NCI-H460 (cell line): Measurements from ENCODE around the gene FBLN2. TPM values are rescaled to one million over a fixed set of nuclear protein-coding genes. Genes with fewer than 3 reads are reported as not detected.
"Not testable (repeated sequence)": the region's sequence is repeated elsewhere in the genome, so short reads cannot be mapped to it uniquely, and the experiment has no call there.

Experiments
- DNase-seq: peaks from one replicate; pipeline ENCODE4 v3.0.0-alpha.2; 2016; ENCODE audit warnings: low read depth; ENCODE audit errors: extremely low read depth
- total RNA-seq: library from RNA; depleted of rRNA; stranded (reverse); fragments of >200 nt; shearing (Covaris generic); gene quantifications from 2 replicates; pipeline ENCODE4 v1.2.3, GENCODE V29; 2014

Gene FBLN2
- total RNA-seq, 1 experiment from 2014 or later: not detected

- no peak for DNase-seq
These were observed 3.8 kb upstream of the FBLN2 start for GRCh38 chr3:13544951-13545651.

- DNase-seq: no peak
These were observed 2.9 kb upstream of the FBLN2 start for GRCh38 chr3:13545952-13546454.

GRCh38 chr3:13546667-13547171, 2.2 kb upstream of the FBLN2 start:
- DNase-seq: no peak

- DNase-seq: no peak
These were observed 1.1 kb upstream of the FBLN2 start for GRCh38 chr3:13547591-13548371.

GRCh38 chr3:13549623-13550422, 898 bp downstream of the FBLN2 start:
- DNase-seq: no peak

GRCh38 chr3:13550423-13550690, 1.4 kb downstream of the FBLN2 start:
- DNase-seq: no peak

DNA sequence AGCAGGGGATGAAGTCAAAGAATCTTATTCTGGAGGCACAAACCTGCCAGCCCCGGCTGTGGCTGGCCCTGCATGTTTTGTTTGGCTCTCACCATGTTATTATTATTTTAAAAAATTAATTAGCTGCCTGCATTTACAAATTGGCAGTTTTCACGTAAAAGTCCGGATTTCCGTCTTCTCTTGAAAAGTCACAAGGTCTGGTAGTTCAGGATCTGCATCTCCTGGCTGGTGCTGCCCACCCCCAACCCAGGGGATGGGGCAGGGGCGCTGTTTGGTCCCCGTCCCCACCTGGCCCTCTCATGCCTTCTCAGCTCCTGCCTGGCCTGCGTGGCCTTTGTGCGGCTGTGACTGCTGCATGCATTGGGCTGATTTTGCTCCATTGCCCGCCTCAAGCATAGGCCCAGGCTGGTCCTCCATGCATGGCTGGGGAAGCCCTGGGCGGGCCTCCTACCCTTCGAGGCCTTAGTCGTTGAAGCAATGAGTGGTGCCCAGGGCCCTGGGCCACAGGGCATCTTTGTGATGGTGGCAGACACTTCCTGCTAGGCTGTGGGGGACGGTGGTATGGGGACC, 2.0 kb downstream of the FBLN2 start:
- DNase-seq: no peak

DNA sequence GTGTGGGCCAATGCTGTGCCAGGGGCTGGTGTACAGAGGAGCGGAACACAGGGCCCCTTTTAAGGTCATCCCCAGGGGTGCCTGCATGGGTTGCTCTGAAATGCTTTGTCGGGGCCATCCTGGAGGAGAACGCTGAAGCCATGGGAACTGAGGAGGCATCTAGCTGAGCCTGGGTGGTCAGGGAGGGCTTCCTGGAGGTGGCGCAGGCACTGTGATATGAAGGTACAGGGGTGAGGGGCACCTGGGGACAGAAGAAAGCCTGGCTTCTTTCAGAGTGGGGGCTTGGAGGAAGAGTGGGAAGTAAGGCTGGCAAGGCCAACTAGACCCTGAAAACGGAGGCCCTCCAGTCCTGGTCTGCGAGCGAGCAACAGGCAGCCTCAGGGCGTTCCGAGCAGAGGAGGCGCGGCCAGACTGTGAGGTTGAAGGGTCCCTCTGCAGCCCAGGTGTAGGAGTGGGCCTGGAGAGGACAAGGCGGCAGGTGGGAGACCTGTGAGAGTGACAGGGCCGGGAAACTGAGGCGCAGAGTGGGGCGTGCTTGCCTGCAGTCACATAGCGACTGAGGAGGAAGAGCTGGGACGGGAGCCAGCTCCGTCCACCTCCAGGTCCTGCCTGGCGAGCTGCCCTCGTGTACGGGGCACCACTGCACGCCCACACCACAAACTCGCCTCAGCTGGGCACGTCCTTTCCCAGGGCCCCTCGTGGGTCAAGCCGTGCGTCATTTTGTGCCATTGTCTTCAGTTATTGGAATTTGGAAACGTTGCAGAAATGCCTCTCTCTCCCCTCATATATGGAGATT, 4.1 kb downstream of the FBLN2 start:
- DNase-seq: no peak

DNA sequence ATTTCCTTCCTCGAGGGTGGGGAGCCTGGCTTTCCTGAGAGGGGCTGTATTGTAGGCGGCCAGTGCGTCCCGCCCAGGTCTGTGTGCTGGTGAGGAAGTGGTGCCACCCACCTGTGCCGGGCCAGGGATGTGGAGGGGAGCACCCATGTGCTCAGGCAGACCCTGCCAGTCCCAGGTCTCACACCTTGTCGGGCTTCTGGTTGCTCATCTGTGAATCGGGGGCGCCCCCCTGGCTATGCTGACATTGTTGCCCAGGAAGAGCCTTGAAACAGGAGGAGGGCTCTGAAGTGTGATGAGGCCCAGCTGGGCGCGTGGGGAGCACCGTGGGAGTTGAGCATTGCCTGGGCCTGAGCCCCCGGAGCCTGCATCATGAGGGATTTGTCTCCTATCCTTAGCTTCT, 4.8 kb downstream of the FBLN2 start:
- DNase-seq: no peak

- no peak for DNase-seq
These were observed 6.8 kb downstream of the FBLN2 start for GRCh38 chr3:13555753-13556152.

DNA sequence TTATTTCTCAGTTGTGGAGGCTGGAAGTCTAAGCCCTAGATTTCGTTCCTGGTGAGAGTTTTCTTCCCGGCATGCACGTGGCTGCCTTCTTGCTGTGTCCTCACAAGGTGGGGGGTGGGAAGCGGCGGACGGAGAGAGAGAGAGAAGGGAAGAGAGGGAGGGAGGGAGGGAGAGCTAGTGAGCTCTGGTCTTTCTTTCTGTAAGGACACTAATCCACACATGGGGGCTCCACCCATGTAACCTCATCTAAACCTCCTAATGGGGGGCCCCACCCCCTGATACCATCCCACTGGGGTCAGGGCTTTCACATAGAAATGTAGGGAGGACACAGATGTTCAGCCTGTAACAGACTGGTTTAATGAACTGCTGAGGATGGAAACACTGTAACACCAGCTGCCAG, 7.3 kb downstream of the FBLN2 start:
- no peak for DNase-seq

GRCh38 chr3:13556917-13557316, 8.0 kb downstream of the FBLN2 start:
- no peak for DNase-seq

DNA sequence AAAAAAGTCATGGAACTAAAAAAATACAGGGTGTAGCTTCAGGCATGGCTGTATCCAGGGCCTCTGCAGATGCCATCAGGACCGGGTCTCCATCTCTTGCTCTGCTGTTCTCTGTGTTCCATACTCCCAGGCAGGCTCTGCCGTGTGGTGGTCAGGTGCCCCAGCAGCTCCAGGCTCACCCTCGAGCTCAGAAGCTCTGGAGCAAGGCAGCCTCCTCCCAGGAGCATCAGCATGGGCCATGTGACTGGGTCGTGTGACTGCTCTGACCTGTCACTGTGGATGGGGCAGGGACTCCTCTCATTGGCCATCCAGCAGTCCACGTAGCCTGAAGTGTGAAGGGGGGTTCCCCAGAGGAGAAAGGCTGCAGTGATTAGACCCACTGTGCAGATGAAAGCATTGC, 8.5 kb downstream of the FBLN2 start:
- DNase-seq: no peak

- DNase-seq: no peak
These were observed 9.0 kb downstream of the FBLN2 start for GRCh38 chr3:13557926-13558325.

DNA sequence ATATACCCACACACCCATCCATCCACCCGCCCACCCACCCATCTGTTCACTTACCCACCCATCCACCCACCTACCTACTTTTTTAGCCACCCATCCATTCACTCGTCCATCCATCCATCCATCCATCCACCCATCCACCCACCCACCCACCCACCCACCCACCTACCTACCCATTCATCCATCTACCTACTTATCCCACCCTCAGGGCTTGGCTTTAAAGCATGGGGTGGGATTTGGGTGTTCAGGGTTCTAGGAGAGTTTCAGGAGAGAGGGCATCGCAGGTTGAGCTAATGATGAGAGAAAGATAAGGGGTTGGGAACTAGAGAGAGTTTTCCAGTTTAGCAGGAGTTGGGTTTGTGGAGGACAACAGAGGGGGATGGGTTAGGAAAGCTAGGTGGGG, 9.7 kb downstream of the FBLN2 start:
- no peak for DNase-seq

DNA sequence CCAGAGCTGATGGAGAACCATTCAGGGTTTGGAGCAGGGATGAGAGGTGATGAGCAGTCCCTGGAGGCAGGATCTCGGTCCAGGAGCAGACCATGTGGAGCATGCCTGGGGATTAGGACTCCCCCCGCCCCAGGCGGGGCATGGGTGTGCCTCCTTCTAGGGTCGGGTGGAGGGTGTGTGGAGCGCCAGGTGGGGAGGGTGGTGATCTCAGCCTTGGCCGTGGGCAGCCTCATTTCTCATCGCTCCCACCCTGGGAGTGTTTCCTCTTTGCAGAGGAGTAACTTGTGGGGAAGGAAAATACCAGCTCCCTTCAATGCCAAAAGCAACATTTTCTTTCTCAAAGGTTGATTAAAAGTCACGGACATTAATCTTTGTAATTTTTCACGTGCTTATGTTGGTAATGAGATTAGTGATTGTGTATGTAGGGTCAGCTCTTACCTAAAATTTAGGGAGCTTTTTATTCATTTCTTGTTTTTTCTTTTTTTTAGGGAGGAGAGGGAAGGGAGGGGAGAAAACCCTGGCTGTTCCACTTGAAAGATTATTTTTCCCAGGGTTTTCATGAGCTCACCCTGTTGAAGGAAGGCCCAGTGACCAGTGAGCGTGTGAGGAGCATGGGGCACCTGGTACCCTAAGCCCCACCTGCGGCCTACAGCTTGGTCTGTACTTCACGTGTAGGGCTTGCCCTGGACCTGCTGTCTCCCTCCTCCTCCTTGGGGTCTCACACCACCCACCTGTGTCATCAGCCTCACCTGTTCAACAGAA, 11.0 kb downstream of the FBLN2 start:
- no peak for DNase-seq

DNA sequence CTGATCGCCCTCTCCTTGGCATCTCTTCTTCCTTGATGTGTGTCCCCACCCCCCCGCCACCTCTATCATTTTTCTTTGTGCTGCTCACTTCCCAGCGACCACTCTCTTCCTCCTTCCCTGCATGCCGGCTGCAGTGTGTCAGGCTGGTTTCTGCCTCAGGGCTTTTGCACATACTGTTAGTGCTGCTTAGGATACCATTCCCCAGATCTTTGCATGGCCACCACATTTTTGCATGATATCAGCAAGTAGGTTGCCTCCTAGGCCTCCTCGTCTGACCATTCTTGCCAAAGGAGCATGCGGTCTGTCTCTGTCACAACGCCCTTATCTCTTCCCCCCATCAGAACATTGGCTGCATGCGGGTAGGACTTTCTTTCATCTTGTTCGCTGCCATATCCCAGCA, 12.5 kb downstream of the FBLN2 start:
- no peak for DNase-seq

GRCh38 chr3:13561967-13562366, 13.0 kb downstream of the FBLN2 start:
- no peak for DNase-seq

- DNase-seq: not testable (repeated sequence)
These were observed 13.5 kb downstream of the FBLN2 start for GRCh38 chr3:13562421-13562820.
